OCI-LY3 (cell line): ENCODE data around the gene HSD17B7.

Experiments
- H2AFZ ChIP-seq: fragments of 200-600, 300-600 bp; shearing (Covaris generic); 2 replicates; pipeline ENCODE4 v1.6.0; 2014; ENCODE audit warnings: antibody characterized with exemption, low read depth, low read length
- H3K27ac ChIP-seq: fragments of 200-600, 300-600 bp; sonication (generic); 2 replicates; pipeline ENCODE4 v1.5.1; 2014; ENCODE audit warnings: mild to moderate bottlenecking, low read length, moderate library complexity, mixed read lengths
- H3K27me3 ChIP-seq: fragments of 200-600, 300-600 bp; sonication (generic); 2 replicates; pipeline ENCODE4 v1.6.1; 2014; ENCODE audit warnings: low read depth, low read length, mixed read lengths
- H3K36me3 ChIP-seq: fragments of 200-600, 300-600 bp; sonication (generic); replicated peaks from 2 replicates; pipeline ENCODE3; 2014; ENCODE audit warnings: low read depth, low read length, mixed read lengths
- H3K4me1 ChIP-seq: fragments of 300-600, 200-600 bp; sonication (generic); 2 replicates; pipeline ENCODE4 v1.6.1; 2014; ENCODE audit warnings: low read length, mixed read lengths
- H3K4me2 ChIP-seq: fragments of 200-600, 300-600 bp; sonication (generic); 2 replicates; pipeline ENCODE4 v1.6.1; 2014; ENCODE audit warnings: low read length, mixed read lengths
- H3K4me3 ChIP-seq: fragments of 300-600, 200-600 bp; sonication (generic); 2 replicates; pipeline ENCODE4 v1.5.1; 2014; ENCODE audit warnings: antibody characterized with exemption, mild to moderate bottlenecking, low read length, moderate library complexity
- H3K79me2 ChIP-seq: fragments of 300-600, 200-600 bp; shearing (Covaris generic); 2 replicates; pipeline ENCODE4 v1.6.1; 2014; ENCODE audit warnings: mild to moderate bottlenecking, low read length, mixed read lengths
- H3K9ac ChIP-seq: fragments of 300-600, 200-600 bp; shearing (Covaris generic); 2 replicates; pipeline ENCODE4 v1.6.0; 2014; ENCODE audit warnings: mild to moderate bottlenecking, low read length, moderate library complexity
- H3K9me3 ChIP-seq: fragments of 200-600, 300-600 bp; shearing (Covaris generic); 2 replicates; pipeline ENCODE4 v1.6.1; 2014; ENCODE audit warnings: low read length, mixed read lengths; ENCODE audit not compliant: insufficient read depth
- H4K20me1 ChIP-seq: fragments of 200-600, 300-600 bp; sonication (generic); 2 replicates; pipeline ENCODE4 v1.6.1; 2016; ENCODE audit warnings: low read length, mixed read lengths; ENCODE audit not compliant: insufficient read depth
- CTCF ChIP-seq: fragments of 200-600, 300-600 bp; sonication (generic); IDR thresholded peaks from 2 replicates; pipeline ENCODE4 v1.5.1; 2014; ENCODE audit warnings: antibody characterized with exemption, low read length, low read depth
- EZH2phosphoT487 ChIP-seq: fragments of 200-600 bp; shearing (Covaris generic); IDR thresholded peaks from 2 replicates; pipeline ENCODE4 v1.6.1; 2018; ENCODE audit warnings: antibody characterized with exemption, mixed run types, low read depth

Gene HSD17B7

GRCh38 chr1:162823231-162823630, 32.7 kb downstream of the HSD17B7 start:
- H4K20me1 ChIP-seq, result no peaks in the 10 kb centered on the region
- no peaks in the 10 kb centered on the region for H3K79me2 ChIP-seq
- no peak overlapping the region for H3K4me3 ChIP-seq
- H3K9me3 ChIP-seq, result no peaks in the 10 kb centered on the region
- no peaks in the 10 kb centered on the region for H3K4me1 ChIP-seq
- no peak overlapping the region for H3K27ac ChIP-seq
- no peaks in the 10 kb centered on the region for H3K36me3 ChIP-seq
- peaks cover 10% of the 10 kb centered on the region; the same call in 1 of the 2 replicates for H3K27me3 ChIP-seq
- TF ChIP-seq CTCF, result no peak
- TF ChIP-seq EZH2phosphoT487, result no peak
- H2AFZ ChIP-seq, result no peak overlapping the region
- no peak overlapping the region for H3K4me2 ChIP-seq
- H3K9ac ChIP-seq, result no peak overlapping the region

- no peak overlapping the region for H2AFZ ChIP-seq
- H3K27me3 ChIP-seq, result peaks cover 17% of the 10 kb centered on the region
- no peak overlapping the region for H3K9ac ChIP-seq
- H3K36me3 ChIP-seq, result no peaks in the 10 kb centered on the region
- H4K20me1 ChIP-seq, result no peaks in the 10 kb centered on the region
- H3K27ac ChIP-seq, result no peak overlapping the region
- no peaks in the 10 kb centered on the region for H3K79me2 ChIP-seq
- TF ChIP-seq EZH2phosphoT487 (no peak), CTCF (no peak)
- no peaks in the 10 kb centered on the region for H3K4me1 ChIP-seq
- no peak overlapping the region for H3K4me3 ChIP-seq
- H3K4me2 ChIP-seq, result no peak overlapping the region
- H3K9me3 ChIP-seq, result no peaks in the 10 kb centered on the region
Observed at GRCh38 chr1:162823771-162824525, 33.4 kb downstream of the HSD17B7 start.

GRCh38 chr1:162829268-162829667, 38.8 kb downstream of the HSD17B7 start:
- Histone ChIP-seq H3K4me2 (no peak overlapping the region), H4K20me1 (no peaks in the 10 kb centered on the region), H3K27me3 (peaks cover 17% of the 10 kb centered on the region), H3K9ac (no peak overlapping the region), H3K4me1 (peaks cover 3% of the 10 kb centered on the region), H2AFZ (no peak overlapping the region), H3K27ac (no peak overlapping the region), H3K9me3 (no peaks in the 10 kb centered on the region), H3K4me3 (no peak overlapping the region), H3K36me3 (no peaks in the 10 kb centered on the region), H3K79me2 (no peaks in the 10 kb centered on the region)
- TF ChIP-seq EZH2phosphoT487 (no peak), CTCF (no peak)

GRCh38 chr1:162832470-162832869, 42.0 kb downstream of the HSD17B7 start:
- no peak overlapping the region for H3K9ac ChIP-seq
- TF ChIP-seq CTCF (no peak), EZH2phosphoT487 (no peak)
- H3K36me3 ChIP-seq, result no peaks in the 10 kb centered on the region
- no peak overlapping the region for H2AFZ ChIP-seq
- no peak overlapping the region for H3K27ac ChIP-seq
- peaks cover 12% of the 10 kb centered on the region for H3K4me1 ChIP-seq
- H3K4me3 ChIP-seq, result no peak overlapping the region
- no peaks in the 10 kb centered on the region for H3K79me2 ChIP-seq
- H3K9me3 ChIP-seq, result no peaks in the 10 kb centered on the region
- H3K27me3 ChIP-seq, result peaks cover 11% of the 10 kb centered on the region
- H3K4me2 ChIP-seq, result no peak overlapping the region
- no peaks in the 10 kb centered on the region for H4K20me1 ChIP-seq
